GM21528 (cell line): ENCODE results near the gene ZSCAN12.

Experiments
- ATAC-seq: cut with Tn5 transposase; IDR thresholded peaks from one replicate; pipeline ENCODE4 v1.9.1; 2021; ENCODE audit warnings: mild to moderate bottlenecking, moderate library complexity; ENCODE audit not compliant: unreplicated experiment, low FRiP score

ZSCAN12 gene

GRCh38 chr6:28355743-28356665, 43.5 kb downstream of the ZSCAN12 start:
- peak; percentile 67 for ATAC-seq

- no peak for ATAC-seq
Measured at GRCh38 chr6:28354688-28355554, 44.6 kb downstream of the ZSCAN12 start.

GRCh38 chr6:28353981-28354676, 45.4 kb downstream of the ZSCAN12 start:
- no peak for ATAC-seq

- no peak for ATAC-seq
Measured at GRCh38 chr6:28353356-28353755, 46.2 kb downstream of the ZSCAN12 start.

GRCh38 chr6:28351493-28351925, 48.0 kb downstream of the ZSCAN12 start:
- ATAC-seq: no peak

- ATAC-seq: no peak
Measured at GRCh38 chr6:28351087-28351486, 48.5 kb downstream of the ZSCAN12 start.

- ATAC-seq: peak; percentile 94
Measured at GRCh38 chr6:28349892-28350737, 49.4 kb downstream of the ZSCAN12 start, which contains the start of gene ZKSCAN3. TSS of gene ZKSCAN3 (plus strand) at chr6:28349947. CDS start at chr6:28359587, 9,640 bp downstream.

GRCh38 chr6:28349344-28349891, 50.1 kb downstream of the ZSCAN12 start:
- no peak for ATAC-seq

- ATAC-seq: no peak
Measured at GRCh38 chr6:28347119-28347518, 52.4 kb downstream of the ZSCAN12 start.

- no peak for ATAC-seq
Measured at GRCh38 chr6:28345201-28345600, 54.3 kb downstream of the ZSCAN12 start.

GRCh38 chr6:28343898-28344677, 55.5 kb downstream of the ZSCAN12 start:
- ATAC-seq: no peak

GRCh38 chr6:28340310-28341095, 59.0 kb downstream of the ZSCAN12 start:
- no peak for ATAC-seq

GRCh38 chr6:28337121-28337520, 62.4 kb downstream of the ZSCAN12 start:
- no peak for ATAC-seq

- ATAC-seq: no peak
Measured at GRCh38 chr6:28336284-28337120, 63.0 kb downstream of the ZSCAN12 start.

GRCh38 chr6:28335564-28336283, 63.8 kb downstream of the ZSCAN12 start, which contains the start of gene ZSCAN31:
TSS of gene ZSCAN31 (minus strand) at chr6:28336148. CDS start at chr6:28329683, 6,465 bp downstream.
- peak; percentile 95 for ATAC-seq

- no peak for ATAC-seq
Measured at GRCh38 chr6:28335040-28335563, 64.4 kb downstream of the ZSCAN12 start.
